GM12878 (cell line): ENCODE measurements around the gene PRKN. TPM values are rescaled to one million over a fixed set of nuclear protein-coding genes. Genes with fewer than 3 reads are reported as not detected.

Source experiments
- ATAC-seq: fragments of 200-7000 bp; cut with Tn5 transposase; 3 replicates; pipeline ENCODE4 v1.9.1; 2020; ENCODE audit warnings: mild to moderate bottlenecking, moderate library complexity
- BruUV-seq: library from RNA; stranded (reverse); fragments of 400-500 nt; replicated peaks from 2 replicates; lab custom pipeline; 2021; lab: Mats Ljungman, UMichigan
- CTCF ChIA-PET: fragments of 300-600 bp; sonication (Branson Sonifier 250); formaldehyde crosslinking; extraction: SDS; loops from one replicate; lab custom pipeline; 2021; ENCODE audit warnings: inconsistent platforms; lab: Yijun Ruan, JAX
- POLR2A ChIA-PET: fragments of 350-600 bp; formaldehyde crosslinking; extraction: SDS; loops from one replicate; lab custom pipeline; 2021; ENCODE audit warnings: inconsistent platforms; lab: Charles Lee
- RAD21 ChIA-PET: fragments of 300-600 bp; sonication (Branson Sonifier 250); formaldehyde crosslinking; loops from one replicate; lab custom pipeline; 2023; ENCODE audit warnings: antibody characterized with exemption; ENCODE audit not compliant: unreplicated experiment; lab: Charles Lee
- SMC1A ChIA-PET: fragments of 300-600 bp; sonication (Branson Sonifier 250); formaldehyde crosslinking; loops from one replicate; lab custom pipeline; 2023; ENCODE audit not compliant: unreplicated experiment, uncharacterized antibody; lab: Charles Lee
- DNase-seq: peaks from one replicate; pipeline ENCODE4 v3.0.0-alpha.2; 2011; ENCODE audit warnings: low read depth, low spot score
- FAIRE-seq: peaks from 3 replicates; lab custom pipeline; 2011; peaks lifted over from hg19 to GRCh38; lab: Jason Lieb, UNC
- H2AFZ ChIP-seq: 2 replicates; pipeline ENCODE4 v1.6.0; 2011; ENCODE audit warnings: low read depth, low read length, control low read depth; ENCODE audit not compliant: control insufficient read depth
- H3K27ac ChIP-seq: 2 replicates; pipeline ENCODE4 v1.5.1; 2011; ENCODE audit warnings: control low read depth; ENCODE audit not compliant: control insufficient read depth, insufficient read depth
- H3K27me3 ChIP-seq, 2 experiments: replicated peaks in 1 of 2; 2 replicates each; pipeline versions ENCODE4 v1.6.0 to v1.6.1; 2011; ENCODE audit warnings: low read length in 1 of 2; ENCODE audit not compliant: control insufficient read depth in 2 of 2, insufficient read depth in 2 of 2
- H3K36me3 ChIP-seq, 2 experiments: 2 replicates each; pipeline ENCODE4 v1.5.1; 2011; ENCODE audit warnings: low read length in 1 of 2; ENCODE audit not compliant: control insufficient read depth in 2 of 2, insufficient read depth in 2 of 2
- H3K4me1 ChIP-seq: 2 replicates; pipeline ENCODE4 v1.6.1; 2011; ENCODE audit warnings: mild to moderate bottlenecking, low read length, moderate library complexity, mixed read lengths; ENCODE audit not compliant: control insufficient read depth, insufficient read depth
- H3K4me2 ChIP-seq: 2 replicates; pipeline ENCODE4 v1.6.0; 2011; ENCODE audit warnings: control low read depth; ENCODE audit not compliant: control insufficient read depth, insufficient read depth
- H3K4me3 ChIP-seq: fragments of 200-600 bp; sonication (generic); 2 replicates; pipeline ENCODE4 v1.5.1; 2016
- H3K79me2 ChIP-seq: 2 replicates; pipeline ENCODE4 v1.6.0; 2011; ENCODE audit warnings: low read length; ENCODE audit not compliant: control insufficient read depth, insufficient read depth
- H3K9ac ChIP-seq: 2 replicates; pipeline ENCODE4 v1.8.0; 2011; ENCODE audit warnings: low read length, control low read depth, mixed read lengths; ENCODE audit not compliant: control insufficient read depth, insufficient read depth
- H3K9me3 ChIP-seq: replicated peaks from 3 replicates; pipeline ENCODE4 v1.5.1; 2011; ENCODE audit warnings: mild to moderate bottlenecking, low read length; ENCODE audit not compliant: control insufficient read depth, insufficient read depth
- H4K20me1 ChIP-seq: 2 replicates; pipeline ENCODE4 v1.6.0; 2011; ENCODE audit not compliant: control insufficient read depth, insufficient read depth
- ATF2 ChIP-seq: IDR thresholded peaks from 2 replicates; pipeline ENCODE4 v1.6.1; 2012; ENCODE audit warnings: low read length, inconsistent platforms
- CBFB ChIP-seq: IDR thresholded peaks from 2 replicates; pipeline ENCODE4 v1.6.1; 2016; ENCODE audit warnings: antibody characterized with exemption, low read depth
- CREM ChIP-seq: IDR thresholded peaks from 2 replicates; pipeline ENCODE4 v1.6.1; 2014; ENCODE audit warnings: antibody characterized with exemption, low read depth
- DPF2 ChIP-seq: fragments of 450-650 bp; IDR thresholded peaks from 2 replicates; pipeline ENCODE4 v1.6.1; 2017; ENCODE audit warnings: mild to moderate bottlenecking
- GATAD2B ChIP-seq: fragments of 450-650 bp; conservative IDR thresholded peaks from 2 replicates; pipeline ENCODE4 v1.6.1; 2017; ENCODE audit warnings: low read depth, mild to moderate bottlenecking, moderate library complexity
- RAD21 ChIP-seq: IDR thresholded peaks from 2 replicates; pipeline ENCODE4 v1.6.1; 2011; ENCODE audit warnings: mild to moderate bottlenecking, low read depth, low read length, moderate library complexity; ENCODE audit not compliant: insufficient read depth
- RFX5 ChIP-seq: IDR thresholded peaks from 2 replicates; pipeline ENCODE4 v1.6.1; 2011; ENCODE audit warnings: low read depth, low read length, improper control_type of control experiment
- SP1 ChIP-seq: IDR thresholded peaks from one replicate; pipeline ENCODE4 v1.6.1; 2011; ENCODE audit warnings: low read depth, low read length
- TAF1 ChIP-seq: IDR thresholded peaks from 2 replicates; pipeline ENCODE4 v1.6.1; 2011; ENCODE audit warnings: mild to moderate bottlenecking, low read depth, low read length, borderline replicate concordance
- TBL1XR1 ChIP-seq: IDR thresholded peaks from 2 replicates; pipeline ENCODE4 v1.6.1; 2012; ENCODE audit warnings: low read depth, low read length, improper control_type of control experiment
- ZBED1 ChIP-seq: IDR thresholded peaks from 2 replicates; pipeline ENCODE4 v1.6.1; 2016; ENCODE audit warnings: borderline replicate concordance
- ZNF384 ChIP-seq: IDR thresholded peaks from 2 replicates; pipeline ENCODE4 v1.6.1; 2012; ENCODE audit warnings: low read depth, mild to moderate bottlenecking, low read length, improper control_type of control experiment, borderline replicate concordance
- ZNF592 ChIP-seq: fragments of 450-650 bp; IDR thresholded peaks from 2 replicates; pipeline ENCODE4 v1.6.1; 2017; ENCODE audit warnings: mild to moderate bottlenecking, moderate library complexity
- ZZZ3 ChIP-seq: IDR thresholded peaks from 2 replicates; pipeline ENCODE4 v1.6.1; 2011; ENCODE audit warnings: low read depth; ENCODE audit not compliant: control insufficient read depth, insufficient read length
- WGBS: methylation state at CpG from one replicate; pipeline ENCODE4 v1.1.6; 2016; ENCODE audit warnings: low lambda C conversion rate; ENCODE audit not compliant: insufficient replicate concordance, insufficient coverage; ENCODE audit errors: missing lambda C conversion rate; 5-methylcytosine and 5-hydroxymethylcytosine counted together
- in situ Hi-C: fragments of 300-500 bp; cut with MboI; formaldehyde crosslinking; loops from 9 replicates; pipeline ENCODE4 v1.14.3; 2018; ENCODE audit warnings: mixed read lengths
- intact Hi-C: fragments of 100-400 bp; cut with micrococcal nuclease; formaldehyde crosslinking; loops from one replicate; pipeline ENCODE4 v1.14.2; 2022; ENCODE audit not compliant: unreplicated experiment
- polyA plus RNA-seq, 11 experiments: library from polyadenylated mRNA; depleted of rRNA in 4 of 11; unstranded in 6 of 11; stranded (reverse) in 5 of 11; fragments of >200 nt; fragmentation: Nextera tagmentation in 4 of 11; fragmentation: Illumina TruSeq in 1 of 11; extraction: Ambion mirVana in 4 of 11; extraction: Trizol in 1 of 11; gene quantifications; 1 replicate in 1 of 11; 2 replicates in 10 of 11; pipeline versions ENCODE4 v1.2.1 to v1.2.3, GENCODE V29; 2011 to 2016; ENCODE audit warnings: inconsistent platforms in 2 of 11, missing spikeins in 2 of 11, low read depth in 1 of 11
- total RNA-seq, 4 experiments: library from RNA; depleted of rRNA in 3 of 4; stranded (reverse); fragments of >200 nt in 3 of 4; fragmentation: Illumina TruSeq in 1 of 4; extraction: Trizol in 1 of 4; gene quantifications; 2 replicates each; pipeline versions ENCODE4 v1.2.1 to v1.2.3, GENCODE V29; 2013 to 2021

Gene PRKN
- total and polyA plus RNA-seq, 10 of the 15 experiments (the other 5 are each of a cell fraction or from before 2014, with no cell fraction given) = 0.06 to 0.09 TPM; not detected in 8

GRCh38 chr6:162736961-162737360 lies 9.4 kb upstream of the PRKN start (continued):
- TF ChIP-seq ATF2 (no peak), ZNF384 (no peak), RAD21 (no peak), DPF2 (no peak), TBL1XR1 (no peak)

- H3K36me3 ChIP-seq = no peaks in the 10 kb centered on the region
Observed at GRCh38 chr6:162733489-162733888, 5.9 kb upstream of the PRKN start.

More at GRCh38 chr6:162733489-162733888, 5.9 kb upstream of the PRKN start:
- ChIA-PET CTCF (no interaction called here), POLR2A (no interaction called here), SMC1A (no interaction called here), RAD21 (no interaction called here)
- no peak for FAIRE-seq
- no peak overlapping the region for H3K9ac ChIP-seq
- no peak overlapping the region for H3K4me2 ChIP-seq
- in situ Hi-C loops = no loop called here
- no peak overlapping the region for H3K4me3 ChIP-seq
- DNase-seq = no peak
- 0% methylated on average over 4 of the region's 4 CpGs for WGBS
- BruUV-seq = no TSS peak
- H3K79me2 ChIP-seq = no peaks in the 10 kb centered on the region
- TF ChIP-seq RFX5 (no peak), SP1 (no peak), ZBED1 (no peak), CREM (no peak), TAF1 (no peak), CBFB (no peak), ZZZ3 (no peak), GATAD2B (no peak), ZNF592 (no peak)
- no peaks in the 10 kb centered on the region for H3K4me1 ChIP-seq
- H3K9me3 ChIP-seq = no peaks in the 10 kb centered on the region
- intact Hi-C loops = no loop called here
- no peak overlapping the region for H2AFZ ChIP-seq
- H3K27ac ChIP-seq = no peak overlapping the region
- no peak for ATAC-seq
- H4K20me1 ChIP-seq = no peaks in the 10 kb centered on the region
- H3K27me3 ChIP-seq = no peaks in the 10 kb centered on the region
